Measurements from ENCODE around the gene ANKIB1. TPM values are rescaled to one million over a fixed set of nuclear protein-coding genes. Genes with fewer than 3 reads are reported as not detected.

The ANKIB1 gene
- total and polyA plus RNA-seq, 2 donors from 2014 or later = 10.7 to 59.0 TPM

DNA sequence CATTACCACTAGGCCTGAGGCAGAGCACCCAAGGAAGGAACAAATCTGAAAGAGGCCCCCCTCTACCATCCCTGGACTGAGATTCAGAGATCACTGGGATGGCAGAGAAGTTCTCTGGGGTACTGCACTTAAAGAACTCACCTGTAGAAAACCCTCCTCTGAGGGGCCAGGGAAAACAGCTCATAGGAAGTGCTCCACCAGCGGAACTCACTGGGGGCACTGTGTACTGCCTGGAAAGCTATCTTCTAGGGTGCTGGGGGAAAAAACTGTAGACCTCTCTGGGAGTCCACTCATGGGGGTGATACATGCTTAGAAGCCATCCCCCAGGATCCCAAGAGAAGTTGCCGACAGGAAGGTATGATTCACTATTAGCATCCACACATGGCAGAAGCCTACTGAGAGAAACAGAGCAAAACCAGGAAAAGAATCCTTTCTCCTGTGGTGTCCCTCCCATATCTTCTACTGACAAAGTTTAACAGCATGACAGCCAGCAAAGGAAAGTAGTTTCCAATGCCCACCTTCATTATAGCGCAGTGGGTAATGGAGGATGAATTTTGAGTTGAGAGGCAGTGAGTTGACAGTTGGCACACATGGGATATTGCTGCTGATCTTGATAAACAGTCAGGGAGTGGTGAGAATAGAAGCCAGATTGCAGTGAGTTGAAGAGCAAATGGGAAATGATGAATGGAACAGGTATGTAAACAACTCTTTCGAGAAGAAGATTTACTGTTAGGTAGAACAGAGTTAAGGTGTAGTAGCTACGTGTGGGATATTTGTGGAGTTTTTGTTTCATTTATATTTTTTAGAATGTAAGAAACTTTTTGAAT lies 20.9 kb downstream of the ANKIB1 start:
- FAIRE-seq (no peak), DNase-seq (no peak)
- H3K27ac ChIP-seq (ENCODE audit: low read depth in 2 of 2, low read length in 2 of 2) = no peak overlapping the region
- intact Hi-C loops (cut with DNase I) = no loop called here
- no peaks in the 10 kb centered on the region for H3K27me3 ChIP-seq (ENCODE audit: control insufficient read depth, insufficient read depth, low read length)
- H3K36me3 ChIP-seq (ENCODE audit: control insufficient read depth in 2 of 3, insufficient read depth in 3 of 3, low read length in 3 of 3) = no peaks in the 10 kb centered on the region
- H3K9me3 ChIP-seq (ENCODE audit: control insufficient read depth in 2 of 3, insufficient read depth in 1 of 3, low read length in 3 of 3) = peaks cover 0 to 5% (median 0%) of the 10 kb centered on the region in 3 donors
- no peaks in the 10 kb centered on the region for H3K4me1 ChIP-seq (ENCODE audit: control insufficient read depth in 2 of 3, insufficient read depth in 2 of 3, low read depth in 1 of 3, low read length in 3 of 3)
- H3K9ac ChIP-seq (ENCODE audit: low read length in 3 of 3) = no peak overlapping the region
- TF ChIP-seq, protein P1, sequence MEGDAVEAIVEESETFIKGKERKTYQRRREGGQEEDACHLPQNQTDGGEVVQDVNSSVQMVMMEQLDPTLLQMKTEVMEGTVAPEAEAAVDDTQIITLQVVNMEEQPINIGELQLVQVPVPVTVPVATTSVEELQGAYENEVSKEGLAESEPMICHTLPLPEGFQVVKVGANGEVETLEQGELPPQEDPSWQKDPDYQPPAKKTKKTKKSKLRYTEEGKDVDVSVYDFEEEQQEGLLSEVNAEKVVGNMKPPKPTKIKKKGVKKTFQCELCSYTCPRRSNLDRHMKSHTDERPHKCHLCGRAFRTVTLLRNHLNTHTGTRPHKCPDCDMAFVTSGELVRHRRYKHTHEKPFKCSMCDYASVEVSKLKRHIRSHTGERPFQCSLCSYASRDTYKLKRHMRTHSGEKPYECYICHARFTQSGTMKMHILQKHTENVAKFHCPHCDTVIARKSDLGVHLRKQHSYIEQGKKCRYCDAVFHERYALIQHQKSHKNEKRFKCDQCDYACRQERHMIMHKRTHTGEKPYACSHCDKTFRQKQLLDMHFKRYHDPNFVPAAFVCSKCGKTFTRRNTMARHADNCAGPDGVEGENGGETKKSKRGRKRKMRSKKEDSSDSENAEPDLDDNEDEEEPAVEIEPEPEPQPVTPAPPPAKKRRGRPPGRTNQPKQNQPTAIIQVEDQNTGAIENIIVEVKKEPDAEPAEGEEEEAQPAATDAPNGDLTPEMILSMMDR (IDR thresholded peaks at IDR 0.05; ENCODE audit: borderline replicate concordance, extremely low read depth, insufficient read depth) = no peak
- no peak overlapping the region for H3K4me3 ChIP-seq (ENCODE audit: low read length in 3 of 3)

DNA sequence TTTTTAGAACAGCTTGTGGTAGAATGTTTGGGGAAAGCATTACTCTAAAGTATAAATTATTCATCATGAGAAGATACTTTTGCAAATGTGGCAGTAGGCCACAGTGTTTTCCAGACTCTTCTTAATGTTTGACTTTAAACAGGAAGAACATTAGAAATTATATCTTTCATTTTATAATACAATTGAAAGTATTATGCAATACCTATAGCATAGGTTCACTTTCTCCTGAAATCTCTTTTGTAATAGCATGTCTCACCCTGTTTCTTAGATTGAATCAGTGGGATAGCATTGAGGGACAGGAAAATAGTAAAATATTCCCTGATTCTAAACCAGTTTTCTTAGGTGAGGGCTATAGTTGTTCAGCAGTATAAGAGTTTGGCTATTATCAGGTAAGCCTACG lies 23.1 kb downstream of the ANKIB1 start:
- no peaks in the 10 kb centered on the region for H3K36me3 ChIP-seq (ENCODE audit: control insufficient read depth in 2 of 3, insufficient read depth in 3 of 3, low read length in 3 of 3)
- no peak overlapping the region for H3K27ac ChIP-seq (ENCODE audit: low read depth in 2 of 2, low read length in 2 of 2)
- no peaks in the 10 kb centered on the region for H3K4me1 ChIP-seq (ENCODE audit: control insufficient read depth in 2 of 3, insufficient read depth in 2 of 3, low read depth in 1 of 3, low read length in 3 of 3)
- no peak for FAIRE-seq
- DNase-seq = no peak
- intact Hi-C loops (cut with DNase I) = no loop called here
- no peaks in the 10 kb centered on the region for H3K9me3 ChIP-seq (ENCODE audit: control insufficient read depth in 2 of 3, insufficient read depth in 1 of 3, low read length in 3 of 3)
- no peaks in the 10 kb centered on the region for H3K27me3 ChIP-seq (ENCODE audit: control insufficient read depth, insufficient read depth, low read length)
- no peak overlapping the region for H3K9ac ChIP-seq (ENCODE audit: low read length in 3 of 3)
- H3K4me3 ChIP-seq (ENCODE audit: low read length in 3 of 3) = no peak overlapping the region
- TF ChIP-seq, protein P1 (IDR thresholded peaks at IDR 0.05; ENCODE audit: borderline replicate concordance, extremely low read depth, insufficient read depth) = no peak

DNA sequence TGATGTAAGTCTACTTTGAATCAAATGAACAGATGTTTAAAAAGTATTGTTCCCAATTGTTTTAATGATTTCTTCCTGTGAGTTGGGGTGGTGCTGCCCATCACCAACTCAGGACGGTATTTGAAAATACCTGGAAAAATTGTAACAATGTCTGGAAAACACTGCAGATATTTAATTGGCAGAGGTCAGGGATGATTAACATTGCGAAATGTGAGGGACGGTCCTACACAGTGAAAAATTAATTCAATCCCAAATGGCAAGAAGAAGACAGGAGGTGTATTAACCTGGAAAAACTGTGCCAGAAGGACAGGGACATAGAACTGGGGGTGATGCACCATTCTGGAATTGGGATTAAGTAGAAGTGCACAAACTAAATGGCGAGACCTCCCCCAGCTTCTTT lies 29.6 kb downstream of the ANKIB1 start:
- no peak for FAIRE-seq
- Histone ChIP-seq H3K27ac (ENCODE audit: low read depth in 2 of 2, low read length in 2 of 2) (no peak overlapping the region), H3K36me3 (ENCODE audit: control insufficient read depth in 2 of 3, insufficient read depth in 3 of 3, low read length in 3 of 3) (no peaks in the 10 kb centered on the region), H3K27me3 (ENCODE audit: control insufficient read depth, insufficient read depth, low read length) (no peaks in the 10 kb centered on the region), H3K9me3 (ENCODE audit: control insufficient read depth in 2 of 3, insufficient read depth in 1 of 3, low read length in 3 of 3) (no peaks in the 10 kb centered on the region), H3K9ac (ENCODE audit: low read length in 3 of 3) (no peak overlapping the region), H3K4me1 (ENCODE audit: control insufficient read depth in 2 of 3, insufficient read depth in 2 of 3, low read depth in 1 of 3, low read length in 3 of 3) (peaks cover 0 to 7% (median 0%) of the 10 kb centered on the region in 3 donors), H3K4me3 (ENCODE audit: low read length in 3 of 3) (no peak overlapping the region)
- no peak for DNase-seq
- intact Hi-C loops (cut with DNase I) = no loop called here
- TF ChIP-seq, protein P1 (IDR thresholded peaks at IDR 0.05; ENCODE audit: borderline replicate concordance, extremely low read depth, insufficient read depth) = no peak

All from kidney (tissue), 14 donors.